SK-N-SH (cell line): ENCODE measurements around the gene RHBDL1.

Experiments
- CHD2 ChIP-seq: fragments of 150-350 bp; IDR thresholded peaks from 2 replicates; pipeline ENCODE4 v1.6.1; 2018; ENCODE audit warnings: low read length; ENCODE audit not compliant: partially characterized antibody
- EP300 ChIP-seq, 2 experiments: IDR thresholded peaks; 2 replicates each; pipeline versions ENCODE4 v1.4.0 to v1.6.1; 2012; ENCODE audit warnings: borderline replicate concordance in 1 of 2, low read depth in 1 of 2, low read length in 1 of 2
- EZH2phosphoT487 ChIP-seq: fragments of 200-600 bp; sonication (generic); IDR thresholded peaks from 2 replicates; pipeline ENCODE4 v1.6.1; 2017; ENCODE audit warnings: low read depth, mixed run types, mild to moderate bottlenecking, antibody characterized with exemption, moderate library complexity, borderline replicate concordance
- FOXJ3 ChIP-seq: sonication (generic); formaldehyde crosslinking; IDR thresholded peaks from 2 replicates; pipeline ENCODE4 v1.5.1; 2020; ENCODE audit warnings: mild to moderate bottlenecking, missing genetic modification reagents
- JUND ChIP-seq: IDR thresholded peaks from 2 replicates; pipeline ENCODE4 v1.4.0; 2012
- NRF1 ChIP-seq: IDR thresholded peaks from 2 replicates; pipeline ENCODE4 v1.6.1; 2012; ENCODE audit warnings: low read depth, mild to moderate bottlenecking, low read length
- RAD21 ChIP-seq: IDR thresholded peaks from 2 replicates; pipeline ENCODE4 v1.6.1; 2012; ENCODE audit warnings: mild to moderate bottlenecking, low read length
- TAF1 ChIP-seq: IDR thresholded peaks from 2 replicates; pipeline ENCODE4 v1.6.1; 2012; ENCODE audit warnings: low read depth, mild to moderate bottlenecking, low read length, moderate library complexity, borderline replicate concordance
- TCF12 ChIP-seq: IDR thresholded peaks from 2 replicates; pipeline ENCODE4 v1.4.0; 2012
- TF ChIP-seq, protein P1 (sequence below): fragments of 200-600 bp; sonication (generic); IDR thresholded peaks from 2 replicates; pipeline ENCODE4 v1.6.1; 2017; ENCODE audit warnings: antibody characterized with exemption, mild to moderate bottlenecking, moderate library complexity
- TF ChIP-seq, protein P2 (sequence below): IDR thresholded peaks from 2 replicates; pipeline ENCODE4 v1.6.1; 2012; ENCODE audit warnings: mild to moderate bottlenecking, low read depth, low read length, moderate library complexity

DNA sequence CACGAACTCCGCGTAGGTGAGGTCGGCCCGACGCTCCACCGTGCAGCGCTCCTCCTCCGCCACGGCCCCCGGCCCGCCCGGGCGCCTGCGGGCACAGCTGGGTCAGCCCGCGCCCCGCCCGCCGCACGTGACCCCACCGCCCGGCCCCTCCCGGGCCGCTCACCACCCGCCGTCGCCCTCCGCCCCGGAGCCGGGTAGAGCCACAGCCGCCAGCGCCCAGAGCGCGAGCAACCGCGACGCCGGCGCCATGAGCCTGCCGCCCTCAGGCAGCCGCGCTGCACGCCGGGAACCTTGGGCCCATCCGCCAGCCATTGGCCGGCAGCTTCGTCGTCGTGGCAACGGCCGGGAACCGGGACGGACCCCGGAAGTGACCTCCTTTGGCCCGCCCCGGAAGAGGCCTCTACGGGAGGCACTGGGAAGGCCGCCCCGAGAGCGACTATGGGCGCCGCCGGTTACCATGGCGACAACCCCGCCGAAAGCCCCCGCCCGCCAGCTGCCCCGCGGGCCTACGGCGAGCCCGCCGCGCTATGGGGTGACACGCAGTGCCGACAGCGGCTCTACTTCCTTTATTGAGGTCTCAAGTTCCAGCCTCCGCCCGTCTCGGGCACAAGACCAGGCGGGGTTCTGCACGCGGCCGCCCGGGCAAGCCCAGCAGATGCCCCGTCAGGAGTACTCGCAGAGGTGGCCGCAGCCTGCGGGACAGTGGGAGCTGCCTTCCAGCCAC is 8.8 kb downstream of the RHBDL1 start, which contains the start of gene JMJD8:
- TF ChIP-seq NRF1 (no peak), JUND (peak; percentile 6; the same call in 1 of the 2 replicates), RAD21 (no peak), EZH2phosphoT487 (no peak), TAF1 (peak; percentile 74), TCF12 (peak; percentile 16; the same call in 1 of the 2 replicates), CHD2 (peak; percentile 64), FOXJ3 (no peak), EP300 (IDR thresholded peaks at IDR 0.05; ENCODE audit: borderline replicate concordance in 1 of 2, low read depth in 1 of 2, low read length in 1 of 2) (no peak)
- TF ChIP-seq, protein P1, sequence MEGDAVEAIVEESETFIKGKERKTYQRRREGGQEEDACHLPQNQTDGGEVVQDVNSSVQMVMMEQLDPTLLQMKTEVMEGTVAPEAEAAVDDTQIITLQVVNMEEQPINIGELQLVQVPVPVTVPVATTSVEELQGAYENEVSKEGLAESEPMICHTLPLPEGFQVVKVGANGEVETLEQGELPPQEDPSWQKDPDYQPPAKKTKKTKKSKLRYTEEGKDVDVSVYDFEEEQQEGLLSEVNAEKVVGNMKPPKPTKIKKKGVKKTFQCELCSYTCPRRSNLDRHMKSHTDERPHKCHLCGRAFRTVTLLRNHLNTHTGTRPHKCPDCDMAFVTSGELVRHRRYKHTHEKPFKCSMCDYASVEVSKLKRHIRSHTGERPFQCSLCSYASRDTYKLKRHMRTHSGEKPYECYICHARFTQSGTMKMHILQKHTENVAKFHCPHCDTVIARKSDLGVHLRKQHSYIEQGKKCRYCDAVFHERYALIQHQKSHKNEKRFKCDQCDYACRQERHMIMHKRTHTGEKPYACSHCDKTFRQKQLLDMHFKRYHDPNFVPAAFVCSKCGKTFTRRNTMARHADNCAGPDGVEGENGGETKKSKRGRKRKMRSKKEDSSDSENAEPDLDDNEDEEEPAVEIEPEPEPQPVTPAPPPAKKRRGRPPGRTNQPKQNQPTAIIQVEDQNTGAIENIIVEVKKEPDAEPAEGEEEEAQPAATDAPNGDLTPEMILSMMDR, result no peak
- TF ChIP-seq, protein P2, sequence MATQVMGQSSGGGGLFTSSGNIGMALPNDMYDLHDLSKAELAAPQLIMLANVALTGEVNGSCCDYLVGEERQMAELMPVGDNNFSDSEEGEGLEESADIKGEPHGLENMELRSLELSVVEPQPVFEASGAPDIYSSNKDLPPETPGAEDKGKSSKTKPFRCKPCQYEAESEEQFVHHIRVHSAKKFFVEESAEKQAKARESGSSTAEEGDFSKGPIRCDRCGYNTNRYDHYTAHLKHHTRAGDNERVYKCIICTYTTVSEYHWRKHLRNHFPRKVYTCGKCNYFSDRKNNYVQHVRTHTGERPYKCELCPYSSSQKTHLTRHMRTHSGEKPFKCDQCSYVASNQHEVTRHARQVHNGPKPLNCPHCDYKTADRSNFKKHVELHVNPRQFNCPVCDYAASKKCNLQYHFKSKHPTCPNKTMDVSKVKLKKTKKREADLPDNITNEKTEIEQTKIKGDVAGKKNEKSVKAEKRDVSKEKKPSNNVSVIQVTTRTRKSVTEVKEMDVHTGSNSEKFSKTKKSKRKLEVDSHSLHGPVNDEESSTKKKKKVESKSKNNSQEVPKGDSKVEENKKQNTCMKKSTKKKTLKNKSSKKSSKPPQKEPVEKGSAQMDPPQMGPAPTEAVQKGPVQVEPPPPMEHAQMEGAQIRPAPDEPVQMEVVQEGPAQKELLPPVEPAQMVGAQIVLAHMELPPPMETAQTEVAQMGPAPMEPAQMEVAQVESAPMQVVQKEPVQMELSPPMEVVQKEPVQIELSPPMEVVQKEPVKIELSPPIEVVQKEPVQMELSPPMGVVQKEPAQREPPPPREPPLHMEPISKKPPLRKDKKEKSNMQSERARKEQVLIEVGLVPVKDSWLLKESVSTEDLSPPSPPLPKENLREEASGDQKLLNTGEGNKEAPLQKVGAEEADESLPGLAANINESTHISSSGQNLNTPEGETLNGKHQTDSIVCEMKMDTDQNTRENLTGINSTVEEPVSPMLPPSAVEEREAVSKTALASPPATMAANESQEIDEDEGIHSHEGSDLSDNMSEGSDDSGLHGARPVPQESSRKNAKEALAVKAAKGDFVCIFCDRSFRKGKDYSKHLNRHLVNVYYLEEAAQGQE, result 0 out of 2 replicates have a peak, but pooled peaks have one; percentile 12
